Naive thymus-derived CD4-positive, alpha-beta T cell (primary cell): Measurements from ENCODE around the gene DYRK1A. TPM values are rescaled to one million over a fixed set of nuclear protein-coding genes. Genes with fewer than 3 reads are reported as not detected.

Source experiments
- ATAC-seq: fragments of 150-1000 bp; cut with Tn5 transposase; 2 replicates; pipeline ENCODE4 v1.10.0; 2021; ENCODE audit warnings: mild to moderate bottlenecking, moderate library complexity
- CTCF ChIA-PET: fragments of 350-600 bp; sonication (Branson Sonifier 250); formaldehyde crosslinking; loops from one replicate; lab custom pipeline; 2021; ENCODE audit warnings: antibody characterized with exemption; lab: Charles Lee
- POLR2A ChIA-PET: fragments of 350-600 bp; sonication (Branson Sonifier 250); formaldehyde crosslinking; loops from one replicate; lab custom pipeline; 2021; ENCODE audit warnings: antibody characterized with exemption, inconsistent platforms; lab: Charles Lee
- DNase-seq, 9 donors: peaks; one replicate each; pipeline versions ENCODE4 v3.0.0 to v3.0.0-alpha.2; 2020 to 2022; ENCODE audit warnings: mixed read lengths in 1 of 9
- H3K27ac ChIP-seq: one replicate; pipeline ENCODE4 v1.7.0; 2013; ENCODE audit warnings: mild to moderate bottlenecking, low read depth, low read length, moderate library complexity
- H3K27me3 ChIP-seq, 2 donors: one replicate each; pipeline ENCODE4 v1.7.0; 2013; ENCODE audit warnings: low read length in 2 of 2, mild to moderate bottlenecking in 2 of 2, moderate library complexity in 2 of 2; ENCODE audit not compliant: control insufficient read depth in 2 of 2, insufficient read depth in 2 of 2
- H3K36me3 ChIP-seq, 3 experiments: 1 replicate in 2 of 3; 2 replicates in 1 of 3; pipeline ENCODE4 v1.7.0; 2013; ENCODE audit warnings: low read length in 3 of 3, mild to moderate bottlenecking in 3 of 3, moderate library complexity in 1 of 3; ENCODE audit not compliant: insufficient read depth in 3 of 3, control insufficient read depth in 2 of 3
- H3K4me1 ChIP-seq, 2 donors: one replicate each; pipeline ENCODE4 v1.7.0; 2013; ENCODE audit warnings: low read length in 2 of 2, mild to moderate bottlenecking in 2 of 2, moderate library complexity in 1 of 2; ENCODE audit not compliant: control insufficient read depth in 2 of 2, insufficient read depth in 2 of 2
- H3K4me3 ChIP-seq: 2 replicates; pipeline ENCODE4 v1.7.0; 2013; ENCODE audit warnings: mild to moderate bottlenecking, low read length
- H3K9me3 ChIP-seq, 3 experiments: 1 replicate in 2 of 3; 2 replicates in 1 of 3; pipeline ENCODE4 v1.7.0; 2013; ENCODE audit warnings: low read length in 3 of 3; ENCODE audit not compliant: control insufficient read depth in 2 of 3
- H3K27ac Mint-ChIP-seq, 9 donors: one replicate each; pipeline ENCODE4 v1.8.0; 2020 to 2022; ENCODE audit warnings: mixed read lengths in 9 of 9, mild to moderate bottlenecking in 8 of 9, moderate library complexity in 5 of 9, inconsistent platforms in 2 of 9
- H3K27me3 Mint-ChIP-seq, 5 donors: one replicate each; pipeline ENCODE4 v1.8.0; 2021 to 2022; ENCODE audit warnings: mixed read lengths in 5 of 5, mild to moderate bottlenecking in 1 of 5
- H3K36me3 Mint-ChIP-seq, 5 donors: one replicate each; pipeline ENCODE4 v1.8.0; 2020 to 2022; ENCODE audit warnings: mixed read lengths in 5 of 5, mild to moderate bottlenecking in 3 of 5, inconsistent platforms in 1 of 5
- H3K4me1 Mint-ChIP-seq, 7 donors: one replicate each; pipeline ENCODE4 v1.8.0; 2020 to 2022; ENCODE audit warnings: mixed read lengths in 7 of 7, mild to moderate bottlenecking in 3 of 7, inconsistent platforms in 1 of 7
- H3K4me3 Mint-ChIP-seq, 10 donors: one replicate each; pipeline ENCODE4 v1.8.0; 2020 to 2022; ENCODE audit warnings: mild to moderate bottlenecking in 10 of 10, mixed read lengths in 10 of 10, moderate library complexity in 6 of 10, inconsistent platforms in 2 of 10
- H3K9me3 Mint-ChIP-seq, 11 donors: one replicate each; pipeline ENCODE4 v1.8.0; 2020 to 2022; ENCODE audit warnings: mixed read lengths in 11 of 11, mild to moderate bottlenecking in 4 of 11, inconsistent platforms in 1 of 11, moderate library complexity in 1 of 11
- intact Hi-C, 2 donors: fragments of 100-400 bp; cut with micrococcal nuclease; formaldehyde crosslinking; loops; one replicate each; pipeline ENCODE4 v1.15.1; 2023
- polyA plus RNA-seq, 2 donors: library from polyadenylated mRNA; unstranded; fragments of 300-500 nt; fragmentation: Illumina TruSeq; gene quantifications; one replicate each; pipeline ENCODE4 v1.2.3, GENCODE V29; 2021
- total RNA-seq, 6 experiments: library from RNA in 5 of 6; stranded (reverse) in 5 of 6; gene quantifications; 1 replicate in 5 of 6; 2 replicates in 1 of 6; pipeline ENCODE4 v1.2.3 and lab custom pipeline; 2021 to 2026

The DYRK1A gene
- total and polyA plus RNA-seq, 7 experiments from 2014 or later: 3.3 to 142 (median 118) TPM

DNA sequence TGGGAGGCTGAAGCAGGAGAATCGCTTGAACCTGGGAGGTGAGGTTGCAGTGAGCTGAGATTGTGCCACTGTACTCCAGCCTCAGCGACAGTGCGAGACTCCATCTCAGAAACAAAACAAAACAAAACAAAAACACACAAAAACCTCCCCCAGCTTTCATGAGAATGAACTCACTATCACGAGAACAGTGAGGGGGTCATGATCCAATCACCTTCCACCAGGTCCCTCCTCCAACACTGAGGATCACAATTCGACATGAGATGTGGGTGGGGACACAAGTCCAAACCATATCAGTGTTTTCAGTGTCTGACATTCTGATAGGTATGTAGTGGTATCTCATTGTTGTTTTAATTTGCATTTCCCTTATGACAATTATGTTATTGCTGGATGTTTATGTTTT lies 31.5 kb upstream of the DYRK1A start:
- no peak overlapping the region for H3K4me3 Mint-ChIP-seq
- ATAC-seq: no peak
- Histone ChIP-seq H3K27ac (no peak overlapping the region), H3K4me3 (no peak overlapping the region), H3K9me3 (no peaks in the 10 kb centered on the region), H3K4me1 (no peaks in the 10 kb centered on the region), H3K27me3 (no peaks in the 10 kb centered on the region), H3K36me3 (no peaks in the 10 kb centered on the region)
- H3K4me1 Mint-ChIP-seq: peaks cover 0 to 8% (median 0%) of the 10 kb centered on the region in 7 donors
- intact Hi-C loops: no loop called here
- CTCF ChIA-PET: no interaction called here
- DNase-seq: no peak
- POLR2A ChIA-PET: interaction anchor here (0.7 kb wide), 1 partner anchor 44 kb away, joined by 6 read pairs; no protein-coding TSS in a partner anchor
- no peaks in the 10 kb centered on the region for H3K36me3 Mint-ChIP-seq
- peaks cover 0 to 6% (median 3%) of the 10 kb centered on the region in 5 donors for H3K27me3 Mint-ChIP-seq
- H3K9me3 Mint-ChIP-seq: peaks cover 0 to 2% (median 0%) of the 10 kb centered on the region in 11 donors
- H3K27ac Mint-ChIP-seq: no peak overlapping the region

DNA sequence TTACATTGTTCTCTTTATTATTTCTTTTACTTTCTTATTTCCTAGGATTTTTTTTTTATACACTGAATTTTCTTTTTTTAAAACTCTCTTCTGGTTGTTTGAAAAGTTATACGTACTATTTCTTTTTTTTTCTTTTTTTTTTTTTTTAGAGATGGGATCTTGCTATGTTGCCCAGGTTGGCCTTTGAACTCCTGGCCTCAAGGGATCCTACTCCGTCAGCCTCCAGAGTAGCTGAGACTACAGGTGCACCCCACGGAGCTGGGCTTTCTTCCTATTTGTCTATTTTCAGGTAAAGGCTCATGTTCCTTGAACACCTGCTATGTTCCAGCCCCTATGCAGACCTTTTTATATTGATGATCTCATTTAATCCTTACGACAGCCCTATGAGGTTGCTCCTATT lies 29.4 kb upstream of the DYRK1A start:
- peaks cover 0 to 6% (median 3%) of the 10 kb centered on the region in 5 donors for H3K27me3 Mint-ChIP-seq
- no peak overlapping the region for H3K4me3 Mint-ChIP-seq
- intact Hi-C loops: no loop called here
- Histone ChIP-seq H3K27me3 (no peaks in the 10 kb centered on the region), H3K4me3 (no peak overlapping the region), H3K4me1 (no peaks in the 10 kb centered on the region), H3K27ac (no peak overlapping the region), H3K36me3 (no peaks in the 10 kb centered on the region), H3K9me3 (no peaks in the 10 kb centered on the region)
- no peak overlapping the region for H3K27ac Mint-ChIP-seq
- DNase-seq (no peak), ATAC-seq (no peak)
- peaks cover 0 to 4% (median under 1%) of the 10 kb centered on the region in 11 donors for H3K9me3 Mint-ChIP-seq
- ChIA-PET CTCF (no interaction called here), POLR2A (no interaction called here)
- H3K36me3 Mint-ChIP-seq: no peaks in the 10 kb centered on the region
- H3K4me1 Mint-ChIP-seq: peaks cover 0 to 8% (median 0%) of the 10 kb centered on the region in 7 donors

DNA sequence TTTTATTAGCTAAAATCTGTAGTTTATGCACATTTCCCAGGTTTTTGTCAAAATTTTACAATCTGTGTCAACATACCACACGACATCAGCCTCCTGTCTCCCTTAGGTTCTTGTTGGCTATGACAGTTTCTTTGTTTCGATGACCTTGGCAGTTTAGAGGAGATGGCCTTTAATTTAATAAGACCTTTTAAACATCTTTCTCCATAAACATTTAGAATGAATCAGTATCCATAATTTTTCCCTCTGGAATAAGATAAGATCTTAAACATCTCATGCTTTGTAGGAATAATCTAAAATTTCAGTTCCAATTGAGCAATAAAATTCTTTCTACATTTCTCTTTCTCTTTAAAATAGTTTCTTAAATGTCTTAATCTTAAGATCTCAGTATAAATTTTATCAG lies 28.7 kb upstream of the DYRK1A start:
- Mint-ChIP-seq H3K4me1 (peaks cover 0 to 8% (median 0%) of the 10 kb centered on the region in 7 donors), H3K27ac (no peak overlapping the region), H3K9me3 (peaks cover 0 to 5% (median 1%) of the 10 kb centered on the region in 11 donors), H3K36me3 (no peaks in the 10 kb centered on the region), H3K27me3 (peaks cover 0 to 4% (median 3%) of the 10 kb centered on the region in 5 donors), H3K4me3 (no peak overlapping the region)
- POLR2A ChIA-PET: no interaction called here
- CTCF ChIA-PET: no interaction called here
- intact Hi-C loops: no loop called here
- H3K4me1 ChIP-seq: no peaks in the 10 kb centered on the region
- H3K9me3 ChIP-seq: no peaks in the 10 kb centered on the region
- H3K27ac ChIP-seq: no peak overlapping the region
- DNase-seq (no peak), ATAC-seq (no peak)
- H3K27me3 ChIP-seq: no peaks in the 10 kb centered on the region
- no peaks in the 10 kb centered on the region for H3K36me3 ChIP-seq
- no peak overlapping the region for H3K4me3 ChIP-seq

DNA sequence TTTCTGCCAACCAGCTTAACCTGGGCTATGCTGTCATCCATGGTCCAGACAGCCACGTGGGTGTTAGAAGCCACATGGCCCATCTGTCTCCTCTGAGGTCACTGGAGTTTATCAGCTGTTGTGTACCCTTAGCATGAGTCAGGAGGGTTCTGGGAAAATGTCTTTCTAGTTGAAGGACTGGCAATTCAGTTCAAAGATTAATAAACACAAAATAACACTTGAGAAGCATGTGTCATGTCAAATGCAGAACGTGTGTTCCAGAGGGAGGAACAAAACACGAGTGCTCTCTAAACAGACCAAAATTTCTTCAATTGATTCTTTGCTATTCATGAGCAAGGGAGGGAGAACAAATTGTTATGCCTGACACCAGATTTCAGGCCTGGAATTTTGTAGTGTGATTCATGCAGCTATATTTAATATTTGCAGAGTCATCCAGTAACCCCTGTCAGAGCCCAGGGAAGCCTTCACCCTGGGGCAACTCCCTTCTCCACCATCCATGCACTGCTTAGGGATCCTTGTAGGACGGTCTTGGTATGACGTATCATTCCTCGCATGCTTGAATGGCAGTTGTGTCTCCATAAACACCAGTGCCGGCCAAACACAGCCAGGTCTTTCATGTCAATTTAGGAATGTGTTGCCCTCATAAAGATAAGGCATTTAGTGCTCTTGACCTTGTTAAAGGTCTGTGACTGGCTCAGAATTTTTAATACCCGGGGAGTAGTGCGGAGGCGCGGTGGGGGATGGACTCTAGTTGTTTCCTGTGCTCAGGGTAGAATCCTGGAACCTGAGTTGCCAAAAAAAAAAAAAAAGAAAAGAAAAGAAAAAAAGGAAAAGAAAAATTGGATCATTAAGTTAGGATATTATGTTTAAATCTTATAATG lies 27.7 kb upstream of the DYRK1A start:
- Histone ChIP-seq H3K27me3 (no peaks in the 10 kb centered on the region), H3K27ac (no peak overlapping the region), H3K4me1 (no peaks in the 10 kb centered on the region), H3K9me3 (no peaks in the 10 kb centered on the region), H3K4me3 (no peak overlapping the region), H3K36me3 (no peaks in the 10 kb centered on the region)
- Mint-ChIP-seq H3K36me3 (no peaks in the 10 kb centered on the region), H3K4me3 (no peak overlapping the region), H3K9me3 (peaks cover 0 to 5% (median 1%) of the 10 kb centered on the region in 11 donors), H3K27me3 (peaks cover 0 to 4% (median 2%) of the 10 kb centered on the region in 5 donors), H3K4me1 (peaks cover 0 to 8% (median 0%) of the 10 kb centered on the region in 7 donors), H3K27ac (no peak overlapping the region)
- ATAC-seq (no peak), DNase-seq (no peak)
- CTCF ChIA-PET: no interaction called here
- intact Hi-C loops: no loop called here
- POLR2A ChIA-PET: no interaction called here

DNA sequence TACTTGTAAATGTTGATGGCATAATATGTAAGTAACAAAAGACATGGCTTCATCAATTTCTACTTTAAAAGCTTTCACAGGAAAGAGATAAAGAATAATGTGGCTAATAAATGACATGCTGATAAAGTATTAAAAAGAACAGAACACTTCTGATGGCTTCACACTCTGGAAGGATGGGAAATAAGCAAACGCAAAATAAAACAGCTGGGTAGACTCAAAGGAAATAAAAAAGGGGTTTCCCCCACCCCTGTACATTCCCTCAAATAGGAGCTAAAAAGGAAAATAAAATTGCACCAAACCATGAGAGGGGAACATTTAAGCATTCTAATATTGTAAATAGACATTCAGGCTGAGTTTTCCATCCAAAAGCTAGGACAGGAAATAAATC lies 27.0 kb upstream of the DYRK1A start:
- ChIA-PET POLR2A (no interaction called here), CTCF (no interaction called here)

DNA sequence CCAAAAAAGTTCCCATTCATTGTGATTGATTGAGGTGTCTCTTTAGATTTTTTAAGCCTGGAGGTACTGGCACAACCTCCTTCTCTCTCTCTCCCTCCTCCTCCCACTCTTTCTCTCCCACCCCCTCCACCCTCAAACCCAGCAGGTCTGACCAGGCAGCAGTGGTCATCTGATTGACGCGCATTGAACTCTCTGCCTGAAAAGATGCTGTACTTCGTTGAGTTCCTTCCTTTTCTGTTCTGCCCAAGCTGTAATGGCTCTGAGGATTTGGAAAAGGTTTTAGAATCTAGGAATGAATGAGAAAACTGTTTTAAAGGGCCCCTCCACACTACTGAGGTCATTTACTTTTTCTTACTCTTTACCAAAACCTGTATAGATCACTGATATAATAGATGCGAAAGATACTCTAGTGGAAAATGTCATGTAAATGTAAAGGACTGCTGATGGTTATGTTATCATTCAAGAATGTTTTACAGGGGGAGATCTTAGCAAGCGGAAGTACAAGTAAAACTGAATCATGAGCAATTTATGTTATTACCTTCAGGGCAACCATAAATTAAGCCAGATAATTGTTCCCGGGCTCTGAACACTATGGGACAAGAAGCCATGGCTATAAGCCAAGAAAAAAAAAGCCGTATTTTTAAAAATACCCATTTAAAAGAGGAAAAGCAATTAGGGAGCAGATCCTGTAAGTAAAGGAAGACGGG lies 25.2 kb upstream of the DYRK1A start:
- no peak for DNase-seq
- H3K9me3 Mint-ChIP-seq: peaks cover 0 to 9% (median 0%) of the 10 kb centered on the region in 11 donors
- Histone ChIP-seq H3K9me3 (no peaks in the 10 kb centered on the region), H3K4me1 (no peaks in the 10 kb centered on the region), H3K4me3 (no peak overlapping the region), H3K36me3 (no peaks in the 10 kb centered on the region), H3K27me3 (no peaks in the 10 kb centered on the region), H3K27ac (no peak overlapping the region)
- no peak for ATAC-seq
- H3K36me3 Mint-ChIP-seq: no peaks in the 10 kb centered on the region
- H3K27ac Mint-ChIP-seq: no peak overlapping the region
- ChIA-PET CTCF (no interaction called here), POLR2A (no interaction called here)
- H3K4me1 Mint-ChIP-seq: peaks cover 0 to 8% (median 0%) of the 10 kb centered on the region in 7 donors
- H3K4me3 Mint-ChIP-seq: no peak overlapping the region
- H3K27me3 Mint-ChIP-seq: peaks cover 0 to 4% (median 0%) of the 10 kb centered on the region in 5 donors
- intact Hi-C loops: no loop called here

More for the DNA sequence above, 27.0 kb upstream of the DYRK1A start:
- intact Hi-C loops: no loop called here
- Mint-ChIP-seq H3K27ac (no peak overlapping the region), H3K27me3 (peaks cover 0 to 4% (median under 1%) of the 10 kb centered on the region in 5 donors), H3K36me3 (no peaks in the 10 kb centered on the region), H3K4me3 (no peak overlapping the region), H3K9me3 (peaks cover 0 to 9% (median under 1%) of the 10 kb centered on the region in 11 donors), H3K4me1 (peaks cover 0 to 8% (median 0%) of the 10 kb centered on the region in 7 donors)
- H3K9me3 ChIP-seq: no peaks in the 10 kb centered on the region
- H3K4me3 ChIP-seq: no peak overlapping the region
- no peaks in the 10 kb centered on the region for H3K27me3 ChIP-seq
- H3K27ac ChIP-seq: no peak overlapping the region
- no peak for ATAC-seq
- no peak for DNase-seq
- no peaks in the 10 kb centered on the region for H3K36me3 ChIP-seq
- no peaks in the 10 kb centered on the region for H3K4me1 ChIP-seq
